ENCODE data around the gene CHD1L.
"Not testable (repeated sequence)": the region's sequence is repeated elsewhere in the genome, so short reads cannot be mapped to it uniquely, and the experiment has no call there.

DNA sequence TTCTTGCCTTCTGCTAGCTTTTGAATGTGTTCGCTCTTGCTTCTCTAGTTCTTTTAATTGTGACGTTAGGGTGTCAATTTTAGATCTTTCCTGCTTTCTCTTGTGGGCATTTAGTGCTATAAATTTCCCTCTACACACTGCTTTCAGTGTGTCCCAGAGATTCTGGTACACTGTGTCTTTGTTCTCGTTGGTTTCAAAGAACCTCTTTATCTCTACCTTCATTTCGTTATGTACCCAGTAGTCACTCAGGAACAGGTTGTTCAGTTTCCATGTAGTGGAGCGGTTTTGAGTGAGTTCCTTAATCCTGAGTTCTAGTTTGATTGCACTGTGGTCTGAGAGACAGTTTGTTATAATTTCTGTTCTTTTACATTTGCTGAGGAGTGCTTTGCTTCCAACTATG lies 11.5 kb upstream of the CHD1L start:
- not testable (repeated sequence) for TF ChIP-seq CTCF (IDR thresholded peaks at IDR 0.05; ENCODE audit: low read depth, low read length); POLR2A (IDR thresholded peaks at IDR 0.05; ENCODE audit: extremely low read depth, insufficient read length); MAX (IDR thresholded peaks at IDR 0.05; ENCODE audit: low read depth, low read length)

Measured in NB4 (cell line).